OCI-LY3 (cell line): Measurements from ENCODE around the gene PELI2.

Source experiments
- CTCF ChIP-seq: fragments of 200-600, 300-600 bp; sonication (generic); IDR thresholded peaks from 2 replicates; pipeline ENCODE4 v1.5.1; 2014; ENCODE audit warnings: antibody characterized with exemption, low read length, low read depth
- EZH2phosphoT487 ChIP-seq: fragments of 200-600 bp; shearing (Covaris generic); IDR thresholded peaks from 2 replicates; pipeline ENCODE4 v1.6.1; 2018; ENCODE audit warnings: antibody characterized with exemption, mixed run types, low read depth

- no peak for TF ChIP-seq CTCF
- no peak for TF ChIP-seq EZH2phosphoT487
These were observed 34.0 kb downstream of the PELI2 start for GRCh38 chr14:56152221-56152620.
